Measurements from ENCODE around the gene MAP2. TPM values are rescaled to one million over a fixed set of nuclear protein-coding genes. Genes with fewer than 3 reads are reported as not detected.

The MAP2 gene
- total and polyA plus RNA-seq, 2 donors (not counting 1 experiment from before 2014, with no cell fraction given): 51.0 to 60.1 TPM

- no peaks in the 10 kb centered on the region for H3K9me3 ChIP-seq (ENCODE audit: control insufficient read depth, insufficient read depth, low read depth, low read length)
- H3K36me3 ChIP-seq (ENCODE audit: control insufficient read depth, insufficient read depth, low read length): no peaks in the 10 kb centered on the region
- no peak overlapping the region for H3K4me3 ChIP-seq (replicated peaks in 1 of 4; ENCODE audit: control extremely low read depth in 1 of 4, insufficient read depth in 1 of 4, low read depth in 3 of 4, low read length in 4 of 4)
- H3K9ac ChIP-seq (ENCODE audit: insufficient read depth, low read length): no peak overlapping the region
- no peak for DNase-seq (ENCODE audit: low read depth in 2 of 2)
- H3K4me1 ChIP-seq (ENCODE audit: control insufficient read depth, extremely low read depth, insufficient read depth, low read length): no peaks in the 10 kb centered on the region
- H4K20me1 ChIP-seq (ENCODE audit: control insufficient read depth, extremely low read depth, insufficient read depth, low read length): no peaks in the 10 kb centered on the region
- no peak overlapping the region for H3K27ac ChIP-seq (ENCODE audit: insufficient read depth, low read length)
- TF ChIP-seq EZH2 (IDR thresholded peaks at IDR 0.05; ENCODE audit: low read length, missing control alignments) (no peak), CTCF (conservative IDR thresholded peaks at IDR 0.05 in 1 of 2, IDR thresholded peaks at IDR 0.05 in 1 of 2; ENCODE audit: low read depth in 1 of 2, low read length in 2 of 2) (peak; percentile 16 to 29)
- no peaks in the 10 kb centered on the region for H3K79me2 ChIP-seq (ENCODE audit: control insufficient read depth, insufficient read depth, low read length)
- H2AFZ ChIP-seq (ENCODE audit: low read length): no peak overlapping the region
- H3K27me3 ChIP-seq (ENCODE audit: control insufficient read depth, insufficient read depth, low read length): no peaks in the 10 kb centered on the region
- no peak overlapping the region for H3K4me2 ChIP-seq (ENCODE audit: extremely low read depth, insufficient read depth, low read length)
Measured at GRCh38 chr2:209463226-209463625, 39.4 kb downstream of the MAP2 start.

DNA sequence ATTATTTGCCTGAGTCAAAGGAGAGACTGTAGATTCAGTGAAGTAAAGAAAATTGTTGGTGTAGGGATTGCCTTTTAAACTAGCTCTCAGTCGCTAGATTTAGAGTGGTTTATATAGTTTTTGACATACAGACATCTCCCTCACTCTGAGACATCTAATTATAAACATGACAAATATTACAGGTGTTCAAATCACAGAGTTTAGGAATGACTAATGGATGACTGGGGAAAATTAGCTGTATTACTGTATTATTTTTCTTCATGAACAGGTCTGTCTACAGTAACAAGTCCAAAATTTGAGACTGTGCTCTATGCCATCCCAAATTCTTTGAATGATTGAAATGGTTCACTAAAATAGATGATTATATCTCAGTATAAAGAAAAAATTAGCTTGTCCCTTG, 40.0 kb downstream of the MAP2 start:
- Histone ChIP-seq H3K27me3 (ENCODE audit: control insufficient read depth, insufficient read depth, low read length) (no peaks in the 10 kb centered on the region), H2AFZ (ENCODE audit: low read length) (no peak overlapping the region), H3K27ac (ENCODE audit: insufficient read depth, low read length) (no peak overlapping the region), H4K20me1 (ENCODE audit: control insufficient read depth, extremely low read depth, insufficient read depth, low read length) (no peaks in the 10 kb centered on the region), H3K4me2 (ENCODE audit: extremely low read depth, insufficient read depth, low read length) (no peak overlapping the region), H3K36me3 (ENCODE audit: control insufficient read depth, insufficient read depth, low read length) (no peaks in the 10 kb centered on the region), H3K79me2 (ENCODE audit: control insufficient read depth, insufficient read depth, low read length) (no peaks in the 10 kb centered on the region), H3K4me3 (replicated peaks in 1 of 4; ENCODE audit: control extremely low read depth in 1 of 4, insufficient read depth in 1 of 4, low read depth in 3 of 4, low read length in 4 of 4) (no peak overlapping the region), H3K4me1 (ENCODE audit: control insufficient read depth, extremely low read depth, insufficient read depth, low read length) (no peaks in the 10 kb centered on the region), H3K9me3 (ENCODE audit: control insufficient read depth, insufficient read depth, low read depth, low read length) (no peaks in the 10 kb centered on the region), H3K9ac (ENCODE audit: insufficient read depth, low read length) (no peak overlapping the region)
- DNase-seq (ENCODE audit: low read depth in 2 of 2): no peak
- no peak for TF ChIP-seq EZH2 (IDR thresholded peaks at IDR 0.05; ENCODE audit: low read length, missing control alignments)
- TF ChIP-seq CTCF (conservative IDR thresholded peaks at IDR 0.05 in 1 of 2, IDR thresholded peaks at IDR 0.05 in 1 of 2; ENCODE audit: low read depth in 1 of 2, low read length in 2 of 2): no peak

GRCh38 chr2:209468846-209469245, 45.0 kb downstream of the MAP2 start:
- Histone ChIP-seq H3K79me2 (ENCODE audit: control insufficient read depth, insufficient read depth, low read length) (no peaks in the 10 kb centered on the region), H3K36me3 (ENCODE audit: control insufficient read depth, insufficient read depth, low read length) (no peaks in the 10 kb centered on the region), H2AFZ (ENCODE audit: low read length) (no peak overlapping the region), H4K20me1 (ENCODE audit: control insufficient read depth, extremely low read depth, insufficient read depth, low read length) (no peaks in the 10 kb centered on the region), H3K4me3 (replicated peaks in 1 of 4; ENCODE audit: control extremely low read depth in 1 of 4, insufficient read depth in 1 of 4, low read depth in 3 of 4, low read length in 4 of 4) (no peak overlapping the region), H3K27ac (ENCODE audit: insufficient read depth, low read length) (no peak overlapping the region), H3K9me3 (ENCODE audit: control insufficient read depth, insufficient read depth, low read depth, low read length) (no peaks in the 10 kb centered on the region), H3K4me2 (ENCODE audit: extremely low read depth, insufficient read depth, low read length) (no peak overlapping the region), H3K4me1 (ENCODE audit: control insufficient read depth, extremely low read depth, insufficient read depth, low read length) (peaks cover 7% of the 10 kb centered on the region), H3K27me3 (ENCODE audit: control insufficient read depth, insufficient read depth, low read length) (no peaks in the 10 kb centered on the region), H3K9ac (ENCODE audit: insufficient read depth, low read length) (no peak overlapping the region)
- no peak for DNase-seq (ENCODE audit: low read depth in 2 of 2)
- TF ChIP-seq CTCF (conservative IDR thresholded peaks at IDR 0.05 in 1 of 2, IDR thresholded peaks at IDR 0.05 in 1 of 2; ENCODE audit: low read depth in 1 of 2, low read length in 2 of 2) (no peak), EZH2 (IDR thresholded peaks at IDR 0.05; ENCODE audit: low read length, missing control alignments) (no peak)
